IMR-90 (cell line): ENCODE data around the gene MTRF1L. TPM values are rescaled to one million over a fixed set of nuclear protein-coding genes. Genes with fewer than 3 reads are reported as not detected.

Experiments used
- ATAC-seq: fragments of 200-7000 bp; cut with Tn5 transposase; 2 replicates; pipeline ENCODE4 v1.9.1; 2020; ENCODE audit warnings: low read depth, mild to moderate bottlenecking, moderate library complexity
- Bru-seq: library from RNA; stranded (reverse); fragments of 400-500 nt; gene quantifications from one replicate; lab custom pipeline; 2021; lab: Mats Ljungman, UMichigan
- BruChase-seq, 2 experiments: library from RNA; stranded (reverse); fragments of 400-500 nt; gene quantifications; one replicate each; lab custom pipeline; 2021; lab: Mats Ljungman, UMichigan
- BruUV-seq: library from RNA; stranded (reverse); fragments of 400-500 nt; replicated peaks from 2 replicates; lab custom pipeline; 2021; lab: Mats Ljungman, UMichigan
- CTCF ChIA-PET: fragments of 300-600 bp; formaldehyde crosslinking; extraction: SDS; loops from one replicate; lab custom pipeline; 2021; ENCODE audit warnings: antibody characterized with exemption; lab: Yijun Ruan, JAX
- POLR2A ChIA-PET: fragments of 300-600 bp; sonication (Branson Sonifier 250); formaldehyde crosslinking; loops from one replicate; lab custom pipeline; 2022; ENCODE audit warnings: antibody characterized with exemption; ENCODE audit not compliant: unreplicated experiment; lab: Charles Lee
- DNase-seq: peaks from one replicate; pipeline ENCODE4 v3.0.0; 2013
- H2AFZ ChIP-seq: replicated peaks from 2 replicates; pipeline ENCODE3; 2013; ENCODE audit warnings: low read length, mild to moderate bottlenecking; ENCODE audit not compliant: poor library complexity
- H2AK5ac ChIP-seq: 2 replicates; pipeline ENCODE4 v1.6.1; 2013; ENCODE audit warnings: low read depth, low read length, inconsistent platforms
- H2AK9ac ChIP-seq: replicated peaks from 2 replicates; pipeline ENCODE3; 2013; ENCODE audit warnings: mild to moderate bottlenecking, low read depth, low read length, moderate library complexity; ENCODE audit not compliant: poor library complexity
- H2BK120ac ChIP-seq: 2 replicates; pipeline ENCODE4 v1.6.1; 2013; ENCODE audit warnings: low read depth, low read length, inconsistent platforms
- H2BK15ac ChIP-seq: 3 replicates; pipeline ENCODE4 v1.6.1; 2013; ENCODE audit warnings: low read depth, low read length, inconsistent platforms
- H2BK20ac ChIP-seq: 2 replicates; pipeline ENCODE4 v1.6.1; 2013; ENCODE audit warnings: low read depth, mild to moderate bottlenecking, inconsistent platforms, low read length, moderate library complexity
- H2BK5ac ChIP-seq: 2 replicates; pipeline ENCODE4 v1.6.1; 2013; ENCODE audit warnings: mild to moderate bottlenecking, low read depth, low read length, inconsistent platforms; ENCODE audit not compliant: poor library complexity, severe bottlenecking
- H3K14ac ChIP-seq: replicated peaks from 2 replicates; pipeline ENCODE4 v1.6.1; 2013; ENCODE audit warnings: low read depth, low read length, inconsistent platforms
- H3K18ac ChIP-seq: 2 replicates; pipeline ENCODE4 v1.6.1; 2013; ENCODE audit warnings: low read depth, low read length, control low read depth
- H3K23ac ChIP-seq: 2 replicates; pipeline ENCODE4 v1.6.1; 2013; ENCODE audit warnings: low read depth, low read length, inconsistent platforms
- H3K27ac ChIP-seq: 2 replicates; pipeline ENCODE4 v1.5.1; 2013; ENCODE audit warnings: mild to moderate bottlenecking, control low read depth, low read length; ENCODE audit not compliant: insufficient read depth
- H3K27me3 ChIP-seq: 2 replicates; pipeline ENCODE4 v1.6.1; 2013; ENCODE audit warnings: low read length; ENCODE audit not compliant: control insufficient read depth, insufficient read depth
- H3K36me3 ChIP-seq: 2 replicates; pipeline ENCODE4 v1.6.1; 2013; ENCODE audit warnings: low read length, mixed read lengths; ENCODE audit not compliant: control insufficient read depth, insufficient read depth
- H3K4ac ChIP-seq: 2 replicates; pipeline ENCODE4 v1.6.1; 2013; ENCODE audit warnings: low read depth, low read length, inconsistent platforms
- H3K4me1 ChIP-seq: 2 replicates; pipeline ENCODE4 v1.6.1; 2013; ENCODE audit warnings: low read length, mixed read lengths; ENCODE audit not compliant: control insufficient read depth, insufficient read depth
- H3K4me2 ChIP-seq: 2 replicates; pipeline ENCODE4 v1.6.1; 2013; ENCODE audit warnings: low read depth, mild to moderate bottlenecking, control low read depth, low read length, moderate library complexity
- H3K4me3 ChIP-seq: 2 replicates; pipeline ENCODE4 v1.5.1; 2013; ENCODE audit warnings: low read depth, mild to moderate bottlenecking, control low read depth, low read length, moderate library complexity; ENCODE audit not compliant: insufficient read depth
- H3K56ac ChIP-seq: 2 replicates; pipeline ENCODE4 v1.6.1; 2013; ENCODE audit warnings: low read length, inconsistent platforms; ENCODE audit not compliant: insufficient read depth; ENCODE audit errors: extremely low read depth
- H3K79me1 ChIP-seq, 2 experiments: 2 replicates each; pipeline ENCODE4 v1.6.1; 2013; ENCODE audit warnings: low read length in 2 of 2, inconsistent platforms in 1 of 2, low read depth in 1 of 2
- H3K9ac ChIP-seq: 2 replicates; pipeline ENCODE4 v1.6.1; 2013; ENCODE audit warnings: low read depth, low read length, control low read depth
- H3K9me1 ChIP-seq: 2 replicates; pipeline ENCODE4 v1.6.1; 2013; ENCODE audit warnings: low read length, inconsistent platforms; ENCODE audit not compliant: insufficient read depth
- H3K9me3 ChIP-seq: 2 replicates; pipeline ENCODE4 v1.6.1; 2013; ENCODE audit warnings: low read length; ENCODE audit not compliant: control insufficient read depth, insufficient read depth
- H4K20me1 ChIP-seq: 2 replicates; pipeline ENCODE4 v1.6.1; 2013; ENCODE audit warnings: low read length, inconsistent platforms; ENCODE audit not compliant: insufficient read depth
- H4K5ac ChIP-seq: 2 replicates; pipeline ENCODE4 v1.6.1; 2013; ENCODE audit warnings: mild to moderate bottlenecking, low read depth, low read length, control low read depth
- H4K8ac ChIP-seq, 2 experiments: 2 replicates each; pipeline ENCODE4 v1.6.1; 2013; ENCODE audit warnings: low read depth in 2 of 2, low read length in 2 of 2, control low read depth in 1 of 2, inconsistent platforms in 1 of 2
- H4K91ac ChIP-seq: 2 replicates; pipeline ENCODE4 v1.6.1; 2013; ENCODE audit warnings: low read depth, low read length, inconsistent platforms; ENCODE audit not compliant: insufficient read depth
- CEBPB ChIP-seq: IDR thresholded peaks from 2 replicates; pipeline ENCODE4 v1.6.1; 2012; ENCODE audit warnings: low read depth, low read length, improper control_type of control experiment
- MXI1 ChIP-seq: IDR thresholded peaks from 2 replicates; pipeline ENCODE4 v1.6.1; 2012; ENCODE audit warnings: low read depth, mild to moderate bottlenecking, low read length, moderate library complexity, borderline replicate concordance
- POLR2A ChIP-seq: IDR thresholded peaks from 2 replicates; pipeline ENCODE4 v1.6.1; 2012; ENCODE audit warnings: mild to moderate bottlenecking, low read depth, low read length
- WGBS, 2 experiments: methylation state at CpG; one replicate each; pipeline versions ENCODE4 v1.1.5 to v1.1.7; 2013; ENCODE audit warnings: missing lambda C conversion rate in 2 of 2; ENCODE audit not compliant: insufficient read length in 1 of 2; ENCODE audit errors: extremely low coverage in 2 of 2; 5-methylcytosine and 5-hydroxymethylcytosine counted together
- dilution Hi-C: fragments of 300-500 bp; cut with HindIII; formaldehyde crosslinking; loops from one replicate; pipeline ENCODE4 v1.14.3; 2018; ENCODE audit warnings: low sequenced_read_pairs; ENCODE audit not compliant: unreplicated experiment
- in situ Hi-C: fragments of 300-500 bp; cut with MboI; formaldehyde crosslinking; loops from 3 replicates; pipeline ENCODE4 v1.14.3; 2019; ENCODE audit warnings: low sequenced_read_pairs, inconsistent platforms, mixed read lengths
- intact Hi-C: fragments of 100-400 bp; cut with micrococcal nuclease; formaldehyde crosslinking; loops from 2 replicates; pipeline ENCODE4 v1.10.0; 2022
- long read RNA-seq: library from polyadenylated mRNA; unstranded; transcript quantifications from one replicate; pipeline ENCODE4 v2.0.0, GENCODE V29; 2021; ENCODE audit not compliant: unreplicated experiment
- polyA plus RNA-seq, 3 experiments: library from polyadenylated mRNA; depleted of rRNA; stranded (reverse); fragments of >200 nt; gene quantifications; 2 replicates each; pipeline ENCODE4 v1.2.3, GENCODE V29; 2012; ENCODE audit warnings: low replicate concordance in 1 of 3
- total RNA-seq: library from RNA; depleted of rRNA; stranded (reverse); fragments of >200 nt; gene quantifications from 2 replicates; pipeline ENCODE4 v1.2.3, GENCODE V29; 2012; rRNA removed

Gene MTRF1L, protein sequence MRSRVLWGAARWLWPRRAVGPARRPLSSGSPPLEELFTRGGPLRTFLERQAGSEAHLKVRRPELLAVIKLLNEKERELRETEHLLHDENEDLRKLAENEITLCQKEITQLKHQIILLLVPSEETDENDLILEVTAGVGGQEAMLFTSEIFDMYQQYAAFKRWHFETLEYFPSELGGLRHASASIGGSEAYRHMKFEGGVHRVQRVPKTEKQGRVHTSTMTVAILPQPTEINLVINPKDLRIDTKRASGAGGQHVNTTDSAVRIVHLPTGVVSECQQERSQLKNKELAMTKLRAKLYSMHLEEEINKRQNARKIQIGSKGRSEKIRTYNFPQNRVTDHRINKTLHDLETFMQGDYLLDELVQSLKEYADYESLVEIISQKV
- total RNA-seq: 11.1 and 20.6 TPM in 2 replicates
- polyA plus RNA-seq (2012; rRNA removed): 6.9 and 8.1 TPM in 2 replicates
- polyA plus RNA-seq (2012; cell fraction: cytosol; rRNA removed): 2.1 TPM in 2 replicates
- polyA plus RNA-seq (2012; cell fraction: nucleus; rRNA removed; ENCODE audit: low replicate concordance): 2.0 and 13.9 TPM in 2 replicates
- Bru-seq, nascent RNA: percentile 83 among the genes with signal in this experiment
- percentile 57 among the genes with signal in this experiment for BruChase-seq, experiment 1, labeled RNA remaining after a 6-hour chase
- percentile 59 among the genes with signal in this experiment for BruChase-seq, experiment 2, labeled RNA remaining after a 2-hour chase
- long read RNA-seq, transcript MTRF1L-208 (7 exons, 3,651 nt): major isoform, 14 of 48 reads
- long read RNA-seq, transcript MTRF1L-203 (7 exons, 3,676 nt): major isoform, 14 of 48 reads
- long read RNA-seq, transcript MTRF1L-202 (6 exons, 3,539 nt): minor isoform, 8 of 48 reads
- long read RNA-seq, partial matches to known transcripts: 1 of 48 reads
- long read RNA-seq, other reads (novel, unspliced or antisense): 8 of 48 reads

DNA sequence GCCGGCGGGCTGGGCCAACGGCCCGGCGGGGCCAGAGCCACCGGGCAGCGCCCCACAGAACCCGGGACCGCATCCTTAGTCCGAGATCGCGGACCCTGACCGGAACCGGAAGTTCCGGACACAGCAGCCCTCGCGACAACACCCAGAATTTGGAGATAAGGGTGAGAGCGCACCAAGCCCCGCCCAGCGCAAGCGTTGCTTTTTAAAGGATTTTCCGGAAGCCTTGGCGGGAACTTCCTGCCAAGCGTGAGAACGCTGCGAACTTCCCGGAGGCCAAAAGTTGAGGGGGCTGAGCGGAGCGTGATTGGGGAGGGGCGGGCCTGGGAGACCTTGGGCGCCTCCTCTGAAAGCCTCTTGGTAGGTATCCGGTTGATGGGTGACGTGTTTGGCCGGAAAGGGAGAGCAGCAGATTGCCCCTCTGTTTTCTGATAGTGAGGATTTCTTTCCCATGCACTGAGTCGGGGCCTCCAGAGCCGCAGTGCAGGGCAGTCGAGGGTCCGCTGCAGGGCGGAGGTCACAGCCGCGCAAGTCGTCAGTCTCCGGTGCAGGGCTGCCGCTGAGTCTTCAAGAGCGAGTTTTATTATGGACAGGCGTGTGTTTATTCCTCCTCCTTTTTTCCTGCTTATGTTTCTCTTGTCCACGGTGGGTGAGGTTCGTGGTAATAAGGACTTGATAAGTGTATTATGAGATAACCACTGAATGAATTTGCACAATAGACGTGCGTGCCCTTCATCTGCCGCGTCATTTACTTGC lies at the start of gene MTRF1L:
MTRF1L (minus strand) TSS at position 97 of the 753 bp plus-strand sequence; CDS start at position 73, 24 bp downstream.
- Histone ChIP-seq H3K4ac (peak within 1 kb of the TSS; percentile 47), H2BK5ac (peak within 1 kb of the TSS; percentile 62), H2AK5ac (peak within 1 kb of the TSS; percentile 2; the same call in 1 of the 2 replicates), H3K4me3 (peak within 1 kb of the TSS; percentile 79), H3K27ac (peak within 1 kb of the TSS; percentile 76), H3K9me3 (no peaks in the 10 kb centered on the region), H2BK120ac (0 out of 2 replicates have a peak within 1 kb of the TSS, but pooled peaks have one; percentile 9), H3K4me1 (peaks cover 3% of the 10 kb centered on the region; the same call in 1 of the 2 replicates), H3K4me2 (peak within 1 kb of the TSS; percentile 98), H3K56ac (peak within 1 kb of the TSS; percentile 63), H2AK9ac (peak within 1 kb of the TSS; percentile 87), H2AFZ (peak within 1 kb of the TSS; percentile 90), H4K5ac (peak within 1 kb of the TSS; percentile 33), H2BK15ac (no peak within 1 kb of the TSS), H3K23ac (peak within 1 kb of the TSS; percentile 79), H3K14ac (peak within 1 kb of the TSS; percentile 47), H4K8ac (peak within 1 kb of the TSS; percentile 41 to 79), H2BK20ac (no peak within 1 kb of the TSS), H3K79me1 (peaks cover 3 to 10% of the 10 kb centered on the region in 2 experiments; a peak in 2 of 4 replicates), H3K9me1 (no peaks in the 10 kb centered on the region), H3K27me3 (no peaks in the 10 kb centered on the region), H4K20me1 (peaks cover 19% of the 10 kb centered on the region; the same call in 1 of the 2 replicates), H4K91ac (peak within 1 kb of the TSS; percentile 61), H3K36me3 (no peaks in the 10 kb centered on the region), H3K18ac (peak within 1 kb of the TSS; percentile 10), H3K9ac (peak within 1 kb of the TSS; percentile 92)
- ChIA-PET CTCF (no interaction called here), POLR2A (no interaction called here)
- ATAC-seq: peak; percentile 95
- dilution Hi-C loops (no loop called here), in situ Hi-C loops (no loop called here), intact Hi-C loops (no loop called here)
- TF ChIP-seq CEBPB (no peak), POLR2A (peak; percentile 80), MXI1 (0 out of 2 replicates have a peak, but pooled peaks have one; percentile 10)
- WGBS, 2 experiments: 0% methylated on average over 10 of the region's 52 CpGs; no CpG with 5 or more reads in 1 of the 2 experiments
- DNase-seq: peak; percentile 97
- no TSS peak for BruUV-seq
